Measurements from ENCODE around the gene CACNA1B.

DNA sequence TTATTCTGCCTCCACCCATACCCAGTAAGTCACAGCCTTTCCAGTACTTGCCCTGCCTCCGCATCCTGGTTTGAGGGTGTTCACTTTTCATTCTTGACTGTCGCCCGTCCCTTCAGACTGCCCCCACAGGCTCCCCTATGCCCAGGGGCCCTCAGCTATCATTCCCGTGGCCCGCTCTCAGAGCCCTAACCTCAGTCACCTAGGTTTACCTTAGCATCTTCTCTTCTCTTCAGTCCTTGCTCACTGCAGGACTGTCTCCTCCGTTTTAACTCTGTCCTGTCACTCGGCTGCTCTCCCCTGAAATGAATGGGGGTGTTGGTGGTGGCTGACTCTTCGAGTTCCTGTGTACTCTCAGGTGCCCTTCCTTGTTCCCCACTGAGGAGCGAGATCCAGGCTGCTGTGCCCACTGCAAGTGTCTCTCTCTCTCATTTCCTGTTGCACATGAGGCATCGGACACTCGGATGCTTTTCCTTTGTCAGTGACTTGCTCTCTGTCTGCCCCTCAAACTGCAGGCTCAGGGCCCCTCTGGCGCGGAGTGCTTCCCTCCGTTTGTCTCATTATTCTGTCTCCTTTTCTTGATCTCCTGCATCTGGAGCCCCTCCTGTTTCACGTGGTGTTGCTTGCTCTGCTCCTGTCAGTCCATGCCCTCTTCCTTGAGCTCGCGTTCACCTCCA, 89.8 kb downstream of the CACNA1B start:
- TF ChIP-seq, protein P1, sequence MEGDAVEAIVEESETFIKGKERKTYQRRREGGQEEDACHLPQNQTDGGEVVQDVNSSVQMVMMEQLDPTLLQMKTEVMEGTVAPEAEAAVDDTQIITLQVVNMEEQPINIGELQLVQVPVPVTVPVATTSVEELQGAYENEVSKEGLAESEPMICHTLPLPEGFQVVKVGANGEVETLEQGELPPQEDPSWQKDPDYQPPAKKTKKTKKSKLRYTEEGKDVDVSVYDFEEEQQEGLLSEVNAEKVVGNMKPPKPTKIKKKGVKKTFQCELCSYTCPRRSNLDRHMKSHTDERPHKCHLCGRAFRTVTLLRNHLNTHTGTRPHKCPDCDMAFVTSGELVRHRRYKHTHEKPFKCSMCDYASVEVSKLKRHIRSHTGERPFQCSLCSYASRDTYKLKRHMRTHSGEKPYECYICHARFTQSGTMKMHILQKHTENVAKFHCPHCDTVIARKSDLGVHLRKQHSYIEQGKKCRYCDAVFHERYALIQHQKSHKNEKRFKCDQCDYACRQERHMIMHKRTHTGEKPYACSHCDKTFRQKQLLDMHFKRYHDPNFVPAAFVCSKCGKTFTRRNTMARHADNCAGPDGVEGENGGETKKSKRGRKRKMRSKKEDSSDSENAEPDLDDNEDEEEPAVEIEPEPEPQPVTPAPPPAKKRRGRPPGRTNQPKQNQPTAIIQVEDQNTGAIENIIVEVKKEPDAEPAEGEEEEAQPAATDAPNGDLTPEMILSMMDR (IDR thresholded peaks at IDR 0.05): no peak
- TF ChIP-seq POLR2AphosphoS5 (IDR thresholded peaks at IDR 0.05) (no peak), POLR2A (IDR thresholded peaks at IDR 0.05) (no peak), EP300 (IDR thresholded peaks at IDR 0.05) (no peak)

Data from sigmoid colon (tissue), 4 donors.